SK-N-SH (cell line): ENCODE results near the gene TTC32. TPM values are rescaled to one million over a fixed set of nuclear protein-coding genes. Genes with fewer than 3 reads are reported as not detected.

Source experiments
- CTCF ChIA-PET: fragments of 300-600, 350-600 bp; formaldehyde crosslinking; extraction: SDS; loops from one replicate; lab custom pipeline; 2021; lab: Yijun Ruan, JAX
- POLR2A ChIA-PET: fragments of 350-600 bp; sonication (Branson Sonifier 250); formaldehyde crosslinking; extraction: SDS; loops from one replicate; lab custom pipeline; 2020; ENCODE audit warnings: antibody characterized with exemption, inconsistent platforms; lab: Yijun Ruan, JAX
- DNase-seq: peaks from one replicate; pipeline ENCODE4 v3.0.0; 2012
- H2AFZ ChIP-seq: fragments of 200-600 bp; sonication (generic); 2 replicates; pipeline ENCODE4 v1.8.1; 2016; ENCODE audit warnings: antibody characterized with exemption, mild to moderate bottlenecking, low read depth
- H3F3A ChIP-seq: fragments of 200-600 bp; sonication (generic); replicated peaks from 2 replicates; pipeline ENCODE3; 2016; ENCODE audit warnings: antibody characterized with exemption, mild to moderate bottlenecking; ENCODE audit not compliant: insufficient read depth
- H3K27ac ChIP-seq, 2 experiments: fragments of 200-500 bp in 1 of 2; fragments of 200-600 bp in 1 of 2; sonication (Bioruptor generic) in 1 of 2; sonication (generic), shearing (Covaris generic) in 1 of 2; 2 replicates each; pipeline versions ENCODE4 v1.5.1 to v1.6.1; 2014 to 2016; ENCODE audit warnings: low read depth in 2 of 2, inconsistent platforms in 1 of 2, low read length in 1 of 2, mild to moderate bottlenecking in 1 of 2, mixed read lengths in 1 of 2
- H3K27me3 ChIP-seq: fragments of 200-600 bp; sonication (generic), shearing (Covaris generic); 2 replicates; pipeline ENCODE4 v1.6.1; 2016; ENCODE audit warnings: mixed run types; ENCODE audit not compliant: insufficient read depth
- H3K36me3 ChIP-seq, 2 experiments: fragments of 200-500 bp in 1 of 2; fragments of 200-600 bp in 1 of 2; sonication (Bioruptor generic) in 1 of 2; sonication (generic) in 1 of 2; replicated peaks in 1 of 2; 2 replicates each; pipeline versions ENCODE3 to v1.5.1; 2014 to 2016; ENCODE audit warnings: low read length in 1 of 2, mild to moderate bottlenecking in 1 of 2; ENCODE audit not compliant: insufficient read depth in 2 of 2, control insufficient read depth in 1 of 2
- H3K4me1 ChIP-seq, 2 experiments: fragments of 200-500 bp in 1 of 2; fragments of 200-600 bp in 1 of 2; sonication (Bioruptor generic) in 1 of 2; sonication (generic), shearing (Covaris generic) in 1 of 2; 2 replicates each; pipeline versions ENCODE4 v1.5.1 to v1.6.1; 2014 to 2016; ENCODE audit warnings: low read depth in 1 of 2, low read length in 1 of 2, mixed run types in 1 of 2; ENCODE audit not compliant: insufficient read depth in 2 of 2, control insufficient read depth in 1 of 2
- H3K4me2 ChIP-seq: fragments of 200-600 bp; sonication (generic), shearing (Covaris generic); 2 replicates; pipeline ENCODE4 v1.6.1; 2017; ENCODE audit warnings: mixed run types
- H3K4me3 ChIP-seq, 2 experiments: fragments of 200-500 bp in 1 of 2; fragments of 200-600 bp in 1 of 2; sonication (Bioruptor generic) in 1 of 2; sonication (generic), shearing (Covaris generic) in 1 of 2; 2 replicates each; pipeline versions ENCODE4 v1.5.1 to v1.8.1; 2014 to 2016; ENCODE audit warnings: low read depth in 2 of 2, inconsistent platforms in 1 of 2, low read length in 1 of 2, mild to moderate bottlenecking in 1 of 2, mixed read lengths in 1 of 2, moderate library complexity in 1 of 2
- H3K79me2 ChIP-seq: fragments of 200-600 bp; sonication (generic); 2 replicates; pipeline ENCODE4 v1.8.1; 2017; ENCODE audit warnings: mild to moderate bottlenecking; ENCODE audit not compliant: insufficient read depth
- H3K9ac ChIP-seq: fragments of 200-600 bp; sonication (generic); 2 replicates; pipeline ENCODE4 v1.6.1; 2017; ENCODE audit warnings: mixed run types
- H3K9me2 ChIP-seq: fragments of 200-600 bp; sonication (generic); 2 replicates; pipeline ENCODE4 v1.6.1; 2017; ENCODE audit warnings: mixed run types
- H3K9me3 ChIP-seq: fragments of 200-600 bp; sonication (generic); 2 replicates; pipeline ENCODE4 v1.6.1; 2017; ENCODE audit warnings: mixed run types, mild to moderate bottlenecking, moderate library complexity
- H4K20me1 ChIP-seq: fragments of 200-600 bp; sonication (generic); 2 replicates; pipeline ENCODE4 v1.6.1; 2017; ENCODE audit warnings: mild to moderate bottlenecking, mixed run types; ENCODE audit not compliant: insufficient read depth
- CTCF ChIP-seq: fragments of 200-600 bp; sonication (generic); IDR thresholded peaks from 2 replicates; pipeline ENCODE4 v1.6.1; 2017; ENCODE audit warnings: antibody characterized with exemption, mild to moderate bottlenecking, moderate library complexity
- EP300 ChIP-seq, 2 experiments: IDR thresholded peaks; 2 replicates each; pipeline versions ENCODE4 v1.4.0 to v1.6.1; 2012; ENCODE audit warnings: borderline replicate concordance in 1 of 2, low read depth in 1 of 2, low read length in 1 of 2
- EZH2phosphoT487 ChIP-seq: fragments of 200-600 bp; sonication (generic); IDR thresholded peaks from 2 replicates; pipeline ENCODE4 v1.6.1; 2017; ENCODE audit warnings: low read depth, mixed run types, mild to moderate bottlenecking, antibody characterized with exemption, moderate library complexity, borderline replicate concordance
- FOSL2 ChIP-seq: IDR thresholded peaks from 2 replicates; pipeline ENCODE4 v1.4.0; 2012; ENCODE audit warnings: low read depth, mild to moderate bottlenecking, moderate library complexity, borderline replicate concordance
- FOXM1 ChIP-seq: IDR thresholded peaks from 2 replicates; pipeline ENCODE4 v1.4.0; 2012; ENCODE audit warnings: low read depth, mild to moderate bottlenecking
- GATA2 ChIP-seq: sonication (generic); formaldehyde crosslinking; IDR thresholded peaks from 2 replicates; pipeline ENCODE4 v1.5.0; 2020; ENCODE audit warnings: mild to moderate bottlenecking, missing genetic modification reagents
- MXI1 ChIP-seq: IDR thresholded peaks from 2 replicates; pipeline ENCODE4 v1.6.1; 2012; ENCODE audit warnings: mild to moderate bottlenecking, low read depth, low read length, improper control_type of control experiment
- NFIC ChIP-seq: IDR thresholded peaks from 2 replicates; pipeline ENCODE4 v1.4.0; 2012; ENCODE audit warnings: borderline replicate concordance
- POLR2AphosphoS5 ChIP-seq: IDR thresholded peaks from 2 replicates; pipeline ENCODE4 v1.6.1; 2012; ENCODE audit warnings: low read depth, low read length
- RCOR1 ChIP-seq: fragments of 150-350 bp; IDR thresholded peaks from 2 replicates; pipeline ENCODE4 v1.6.1; 2017; ENCODE audit warnings: antibody characterized with exemption, low read length
- REST ChIP-seq: IDR thresholded peaks from 2 replicates; pipeline ENCODE4 v1.6.1; 2012; ENCODE audit warnings: mild to moderate bottlenecking, low read depth, low read length, moderate library complexity
- RFX5 ChIP-seq: IDR thresholded peaks from 2 replicates; pipeline ENCODE4 v1.6.1; 2012; ENCODE audit warnings: mild to moderate bottlenecking, improper control_type of control experiment, low read length
- SIN3A ChIP-seq: IDR thresholded peaks from 2 replicates; pipeline ENCODE4 v1.6.1; 2012; ENCODE audit warnings: low read depth, mild to moderate bottlenecking, low read length, moderate library complexity, borderline replicate concordance
- SMC3 ChIP-seq: IDR thresholded peaks from 2 replicates; pipeline ENCODE4 v1.6.1; 2012; ENCODE audit warnings: low read depth, low read length, improper control_type of control experiment
- TAF1 ChIP-seq: IDR thresholded peaks from 2 replicates; pipeline ENCODE4 v1.6.1; 2012; ENCODE audit warnings: low read depth, mild to moderate bottlenecking, low read length, moderate library complexity, borderline replicate concordance
- TCF12 ChIP-seq: IDR thresholded peaks from 2 replicates; pipeline ENCODE4 v1.4.0; 2012
- TEAD4 ChIP-seq: IDR thresholded peaks from 2 replicates; pipeline ENCODE4 v1.4.0; 2012; ENCODE audit warnings: mild to moderate bottlenecking, borderline replicate concordance; ENCODE audit not compliant: insufficient read depth
- ZBTB33 ChIP-seq: IDR thresholded peaks from 2 replicates; pipeline ENCODE4 v1.4.0; 2012; ENCODE audit warnings: low read depth, borderline replicate concordance
- WGBS: methylation state at CpG from one replicate; pipeline ENCODE4 v1.1.6; 2017; ENCODE audit warnings: low lambda C conversion rate; 5-methylcytosine and 5-hydroxymethylcytosine counted together
- polyA plus RNA-seq, 3 experiments: library from polyadenylated mRNA; depleted of rRNA; stranded (reverse); fragments of >200 nt; gene quantifications; 2 replicates each; pipeline ENCODE4 v1.2.3, GENCODE V29; 2012

Gene TTC32
- polyA plus RNA-seq, 1 of the 3 experiments (the other 2 are of a cell fraction), result 9.1 TPM

- TF ChIP-seq REST, result no peak
- no peak for TF ChIP-seq NFIC
- no peak for TF ChIP-seq FOXM1
- TF ChIP-seq RFX5, result no peak
- TF ChIP-seq TAF1, result no peak
- no peak for TF ChIP-seq TEAD4
- TF ChIP-seq EP300 (IDR thresholded peaks at IDR 0.05; ENCODE audit: borderline replicate concordance in 1 of 2, low read depth in 1 of 2, low read length in 1 of 2), result no peak
These were observed 53.6 kb downstream of the TTC32 start (continued) for GRCh38 chr2:19848029-19848750.

GRCh38 chr2:19847486-19847885 lies 54.3 kb downstream of the TTC32 start:
- no peak overlapping the region for H3K27ac ChIP-seq
- ChIA-PET CTCF (no interaction called here), POLR2A (no interaction called here)
- H2AFZ ChIP-seq, result no peak overlapping the region
- no peaks in the 10 kb centered on the region for H4K20me1 ChIP-seq
- no peaks in the 10 kb centered on the region for H3K36me3 ChIP-seq
- no peaks in the 10 kb centered on the region for H3K79me2 ChIP-seq
- WGBS, result 68% methylated on average over 3 of the region's 4 CpGs
- TF ChIP-seq REST, result no peak
- no peak for TF ChIP-seq SMC3
- no peak for TF ChIP-seq SIN3A
- no peak for TF ChIP-seq RCOR1
- TF ChIP-seq POLR2AphosphoS5, result no peak
- TF ChIP-seq MXI1, result no peak
- TF ChIP-seq FOXM1, result no peak
- TF ChIP-seq CTCF, result no peak
- no peak for TF ChIP-seq GATA2 (CRISPR knock-in tag)
- TF ChIP-seq ZBTB33, result no peak
- no peak for TF ChIP-seq TCF12
- no peak for TF ChIP-seq EZH2phosphoT487
- no peak for TF ChIP-seq FOSL2
- H3K27me3 ChIP-seq, result peaks cover 54% of the 10 kb centered on the region
- no peak for DNase-seq
- H3K4me2 ChIP-seq, result no peak overlapping the region
- no peaks in the 10 kb centered on the region for H3K9me2 ChIP-seq
- H3K9me3 ChIP-seq, result no peaks in the 10 kb centered on the region
- no peak overlapping the region for H3K9ac ChIP-seq
- H3K4me3 ChIP-seq, result no peak overlapping the region
- no peaks in the 10 kb centered on the region; a peak in 1 of 4 replicates for H3K4me1 ChIP-seq
- H3F3A ChIP-seq, result no peaks in the 10 kb centered on the region
